OCI-LY7 (cell line): ENCODE measurements around the gene TRPV6. TPM values are rescaled to one million over a fixed set of nuclear protein-coding genes. Genes with fewer than 3 reads are reported as not detected.

ENCODE experiments used
- Bru-seq: library from RNA; stranded (reverse); fragments of 400-500 nt; gene quantifications from one replicate; lab custom pipeline; 2021; lab: Mats Ljungman, UMichigan
- BruChase-seq, 2 experiments: library from RNA; stranded (reverse); fragments of 400-500 nt; gene quantifications; one replicate each; lab custom pipeline; 2021; lab: Mats Ljungman, UMichigan
- BruUV-seq: library from RNA; stranded (reverse); fragments of 400-500 nt; replicated peaks from 2 replicates; lab custom pipeline; 2021; lab: Mats Ljungman, UMichigan
- CTCF ChIA-PET: fragments of 300-600 bp; sonication (Branson Sonifier 250); formaldehyde crosslinking; loops from one replicate; lab custom pipeline; 2022; ENCODE audit warnings: antibody characterized with exemption; ENCODE audit not compliant: unreplicated experiment; lab: Charles Lee
- POLR2A ChIA-PET: fragments of 300-600 bp; sonication (Branson Sonifier 250); formaldehyde crosslinking; loops from one replicate; lab custom pipeline; 2022; ENCODE audit warnings: antibody characterized with exemption; lab: Charles Lee
- DNase-seq: peaks from one replicate; pipeline ENCODE4 v3.0.0-alpha.2; 2015; ENCODE audit warnings: low spot score
- H2AFZ ChIP-seq: fragments of 200-600 bp; sonication (generic), shearing (Covaris generic); 2 replicates; pipeline ENCODE4 v1.6.1; 2014; ENCODE audit warnings: mild to moderate bottlenecking, antibody characterized with exemption, low read length, moderate library complexity
- H3K27ac ChIP-seq: fragments of 200-600 bp; sonication (generic); 2 replicates; pipeline ENCODE4 v1.5.1; 2014; ENCODE audit warnings: mixed run types, low read depth, mild to moderate bottlenecking, moderate library complexity, low read length, inconsistent platforms; ENCODE audit not compliant: poor library complexity, severe bottlenecking
- H3K36me3 ChIP-seq: fragments of 200-600 bp; sonication (generic); 2 replicates; pipeline ENCODE4 v1.6.1; 2014; ENCODE audit warnings: mild to moderate bottlenecking, antibody characterized with exemption, low read length, moderate library complexity, mixed read lengths; ENCODE audit not compliant: insufficient read depth
- H3K4me1 ChIP-seq: fragments of 200-600 bp; sonication (generic); 2 replicates; pipeline ENCODE4 v1.5.1; 2014; ENCODE audit warnings: mild to moderate bottlenecking, low read length; ENCODE audit not compliant: insufficient read depth, poor library complexity, severe bottlenecking
- H3K4me2 ChIP-seq: fragments of 200-600 bp; sonication (generic); 2 replicates; pipeline ENCODE4 v1.6.1; 2014; ENCODE audit warnings: mild to moderate bottlenecking, low read length
- H3K4me3 ChIP-seq: fragments of 200-600 bp; sonication (generic); 2 replicates; pipeline ENCODE4 v1.5.1; 2014; ENCODE audit warnings: mild to moderate bottlenecking, low read depth, low read length; ENCODE audit not compliant: poor library complexity, severe bottlenecking
- H3K79me2 ChIP-seq: fragments of 200-600 bp; sonication (generic); 2 replicates; pipeline ENCODE4 v1.6.1; 2016; ENCODE audit warnings: low read depth, mild to moderate bottlenecking, low read length, moderate library complexity, mixed read lengths; ENCODE audit not compliant: insufficient read depth
- H3K9me2 ChIP-seq: fragments of 200-600 bp; sonication (generic); 2 replicates; pipeline ENCODE4 v1.6.1; 2016; ENCODE audit warnings: mild to moderate bottlenecking, low read length, mixed read lengths; ENCODE audit not compliant: insufficient read depth
- H3K9me3 ChIP-seq: fragments of 200-600 bp; sonication (generic); 2 replicates; pipeline ENCODE4 v1.6.1; 2014; ENCODE audit warnings: mild to moderate bottlenecking, mixed run types, low read length, mixed read lengths
- H4K20me1 ChIP-seq: fragments of 200-600 bp; sonication (generic); 2 replicates; pipeline ENCODE4 v1.6.1; 2014; ENCODE audit warnings: mild to moderate bottlenecking, antibody characterized with exemption, low read length, moderate library complexity, mixed read lengths; ENCODE audit not compliant: insufficient read depth
- EZH2phosphoT487 ChIP-seq: fragments of 200-600 bp; sonication (generic); IDR thresholded peaks from 2 replicates; pipeline ENCODE4 v1.6.1; 2018; ENCODE audit warnings: low read depth, borderline replicate concordance, mild to moderate bottlenecking, mixed run types, antibody characterized with exemption, low read length, moderate library complexity, mixed read lengths
- intact Hi-C: fragments of 100-400 bp; cut with micrococcal nuclease; formaldehyde crosslinking; loops from one replicate; pipeline ENCODE4 v1.10.0; 2022; ENCODE audit not compliant: unreplicated experiment
- long read RNA-seq: library from polyadenylated mRNA; stranded (forward); transcript quantifications from one replicate; pipeline ENCODE4 v2.0.0, GENCODE V29; 2022
- total RNA-seq, 2 experiments: library from RNA; depleted of rRNA in 1 of 2; stranded (reverse); fragments of >200 nt in 1 of 2; shearing (Covaris generic) in 1 of 2; gene quantifications; 2 replicates each; pipeline ENCODE4 v1.2.3, GENCODE V29; 2014 to 2022
- TF ChIP-seq, protein P1 (sequence below): fragments of 200-600 bp; sonication (generic); conservative IDR thresholded peaks from 2 replicates; pipeline ENCODE4 v1.5.1; 2014; ENCODE audit warnings: mild to moderate bottlenecking, antibody characterized with exemption, low read length, moderate library complexity, mixed read lengths

TRPV6 gene
- total RNA-seq (2014; rRNA removed; shearing (Covaris generic)) (not detected in 2 replicates), total RNA-seq (2022) (not detected in 2 replicates), Bru-seq, nascent RNA (not detected), BruChase-seq, experiment 1, labeled RNA remaining after a 6-hour chase (not detected), BruChase-seq, experiment 2, labeled RNA remaining after a 2-hour chase (percentile 10 among the genes with signal in this experiment)
- long read RNA-seq, result 0 reads

DNA sequence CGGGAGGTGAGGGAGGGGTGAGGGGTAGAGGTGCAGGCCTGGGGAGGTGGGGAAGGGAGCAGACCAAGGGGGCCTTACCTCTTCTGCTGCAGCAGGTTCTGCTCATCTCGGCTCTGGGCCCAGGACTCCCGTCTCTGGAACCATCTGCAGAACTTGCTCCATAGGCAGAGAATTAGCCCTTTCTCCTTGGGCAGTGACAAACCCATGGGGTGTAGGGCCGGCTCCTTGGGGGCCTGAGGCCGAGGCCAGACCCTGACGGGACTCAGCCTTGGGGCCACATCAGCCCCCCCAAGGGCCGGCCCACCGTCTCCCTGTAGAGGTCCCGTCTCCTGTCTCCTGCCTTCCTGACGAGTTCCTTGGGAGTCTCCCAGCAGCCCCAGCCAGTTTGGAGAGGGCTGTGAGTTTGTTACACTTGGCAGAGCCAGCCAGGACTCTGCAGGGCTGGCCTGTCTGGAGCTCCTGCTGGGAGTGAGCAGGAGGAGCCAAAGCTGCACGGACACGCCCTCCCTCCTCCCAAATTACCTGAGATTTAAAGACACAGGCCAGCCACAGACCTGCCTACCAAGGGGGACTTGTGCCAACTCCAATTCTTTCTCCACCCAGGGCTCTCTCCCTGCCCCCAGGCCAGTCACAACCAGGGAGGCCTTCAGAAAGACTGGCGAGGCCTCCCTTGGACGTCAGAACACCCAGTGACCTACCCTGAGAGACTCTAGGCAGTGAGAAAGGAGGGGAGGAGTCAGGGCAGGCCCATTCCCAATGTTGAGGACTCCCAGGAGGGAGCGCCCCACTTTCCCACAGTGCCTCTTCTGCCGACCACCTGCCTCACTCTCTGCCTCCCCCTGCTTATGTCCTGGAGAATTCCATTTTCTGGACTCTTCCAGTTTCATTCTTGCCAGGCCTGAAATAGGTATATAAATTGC is at the start of gene TRPV6:
Gene TRPV6, minus strand, starts transcription at position 435 of the 920 bp plus-strand sequence.
- DNase-seq, result no peak
- Histone ChIP-seq H3K27ac (no peak within 1 kb of the TSS), H2AFZ (no peak within 1 kb of the TSS), H3K36me3 (no peaks in the 10 kb centered on the region), H3K4me2 (no peak within 1 kb of the TSS), H4K20me1 (no peaks in the 10 kb centered on the region), H3K9me3 (no peaks in the 10 kb centered on the region), H3K9me2 (no peaks in the 10 kb centered on the region), H3K4me3 (no peak within 1 kb of the TSS), H3K4me1 (no peaks in the 10 kb centered on the region), H3K79me2 (no peaks in the 10 kb centered on the region)
- no TSS peak for BruUV-seq
- intact Hi-C loops, result no loop called here
- ChIA-PET POLR2A (no interaction called here), CTCF (no interaction called here)
- TF ChIP-seq EZH2phosphoT487, result no peak

- intact Hi-C loops, result no loop called here
- H3K36me3 ChIP-seq, result no peaks in the 10 kb centered on the region
- ChIA-PET CTCF (no interaction called here), POLR2A (interaction anchor here (0.6 kb wide), 1 partner anchor 12 kb away, joined by 3 read pairs; no protein-coding TSS in a partner anchor)
- TF ChIP-seq, protein P1, sequence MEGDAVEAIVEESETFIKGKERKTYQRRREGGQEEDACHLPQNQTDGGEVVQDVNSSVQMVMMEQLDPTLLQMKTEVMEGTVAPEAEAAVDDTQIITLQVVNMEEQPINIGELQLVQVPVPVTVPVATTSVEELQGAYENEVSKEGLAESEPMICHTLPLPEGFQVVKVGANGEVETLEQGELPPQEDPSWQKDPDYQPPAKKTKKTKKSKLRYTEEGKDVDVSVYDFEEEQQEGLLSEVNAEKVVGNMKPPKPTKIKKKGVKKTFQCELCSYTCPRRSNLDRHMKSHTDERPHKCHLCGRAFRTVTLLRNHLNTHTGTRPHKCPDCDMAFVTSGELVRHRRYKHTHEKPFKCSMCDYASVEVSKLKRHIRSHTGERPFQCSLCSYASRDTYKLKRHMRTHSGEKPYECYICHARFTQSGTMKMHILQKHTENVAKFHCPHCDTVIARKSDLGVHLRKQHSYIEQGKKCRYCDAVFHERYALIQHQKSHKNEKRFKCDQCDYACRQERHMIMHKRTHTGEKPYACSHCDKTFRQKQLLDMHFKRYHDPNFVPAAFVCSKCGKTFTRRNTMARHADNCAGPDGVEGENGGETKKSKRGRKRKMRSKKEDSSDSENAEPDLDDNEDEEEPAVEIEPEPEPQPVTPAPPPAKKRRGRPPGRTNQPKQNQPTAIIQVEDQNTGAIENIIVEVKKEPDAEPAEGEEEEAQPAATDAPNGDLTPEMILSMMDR, result no peak
- no peak for TF ChIP-seq EZH2phosphoT487
- H3K4me2 ChIP-seq, result no peak overlapping the region
- no peaks in the 10 kb centered on the region for H3K4me1 ChIP-seq
- H3K9me2 ChIP-seq, result no peaks in the 10 kb centered on the region
- no TSS peak for BruUV-seq
- H2AFZ ChIP-seq, result no peak overlapping the region
- no peaks in the 10 kb centered on the region for H3K9me3 ChIP-seq
- H3K4me3 ChIP-seq, result no peak overlapping the region
- H3K27ac ChIP-seq, result no peak overlapping the region
- H4K20me1 ChIP-seq, result no peaks in the 10 kb centered on the region
- DNase-seq, result no peak
- H3K79me2 ChIP-seq, result no peaks in the 10 kb centered on the region
Measured at GRCh38 chr7:142934056-142934455, 48.5 kb upstream of the TRPV6 start.

- no peak within 1 kb of the TSS for H3K4me3 ChIP-seq
- H3K79me2 ChIP-seq, result no peaks in the 10 kb centered on the region
- ChIA-PET CTCF (no interaction called here), POLR2A (interaction anchor here (0.6 kb wide), 1 partner anchor 12 kb away, joined by 3 read pairs; no protein-coding TSS in a partner anchor)
- H4K20me1 ChIP-seq, result no peaks in the 10 kb centered on the region
- H3K27ac ChIP-seq, result no peak within 1 kb of the TSS
- no TSS peak for BruUV-seq
- H3K4me2 ChIP-seq, result no peak within 1 kb of the TSS
- H3K9me2 ChIP-seq, result no peaks in the 10 kb centered on the region
- DNase-seq, result no peak
- H3K36me3 ChIP-seq, result no peaks in the 10 kb centered on the region
- no peaks in the 10 kb centered on the region for H3K4me1 ChIP-seq
- TF ChIP-seq, protein P1, result no peak
- TF ChIP-seq EZH2phosphoT487, result no peak
- H3K9me3 ChIP-seq, result no peaks in the 10 kb centered on the region
- H2AFZ ChIP-seq, result no peak within 1 kb of the TSS
- intact Hi-C loops, result no loop called here
Measured at GRCh38 chr7:142933624-142934023, 48.1 kb upstream of the TRPV6 start, which contains the start of gene TRPV5. TSS of gene TRPV5 (minus strand) at chr7:142933746. CDS start at chr7:142933459, 287 bp downstream.
